H9 (cell line): ENCODE results near the gene GRIFIN. TPM values are rescaled to one million over a fixed set of nuclear protein-coding genes. Genes with fewer than 3 reads are reported as not detected.

Experiments
- DNase-seq: peaks from one replicate; pipeline ENCODE4 v3.0.0-alpha.2; 2017
- H2AFZ ChIP-seq: one replicate; pipeline ENCODE4 v1.6.1; 2013; ENCODE audit warnings: mild to moderate bottlenecking, low read length, control low read depth, moderate library complexity
- H2AK5ac ChIP-seq: 2 replicates; pipeline ENCODE4 v1.6.1; 2013; ENCODE audit warnings: low read length, control low read depth, mixed read lengths; ENCODE audit not compliant: insufficient read length
- H2BK120ac ChIP-seq: one replicate; pipeline ENCODE4 v1.6.1; 2013; ENCODE audit warnings: low read depth, mild to moderate bottlenecking, low read length, control low read depth, inconsistent platforms; ENCODE audit not compliant: poor library complexity, severe bottlenecking
- H2BK12ac ChIP-seq: 2 replicates; pipeline ENCODE4 v1.6.1; 2013; ENCODE audit warnings: low read length, control low read depth, mixed read lengths, low read depth; ENCODE audit not compliant: insufficient read length
- H2BK15ac ChIP-seq: 2 replicates; pipeline ENCODE4 v1.6.1; 2013; ENCODE audit warnings: low read depth, low read length, control low read depth
- H2BK20ac ChIP-seq: one replicate; pipeline ENCODE4 v1.6.1; 2013; ENCODE audit warnings: low read depth, mild to moderate bottlenecking, low read length, control low read depth, inconsistent platforms; ENCODE audit not compliant: poor library complexity, severe bottlenecking
- H2BK5ac ChIP-seq: 2 replicates; pipeline ENCODE4 v1.6.1; 2013; ENCODE audit warnings: low read length, control low read depth, mixed read lengths; ENCODE audit not compliant: insufficient read length
- H3K14ac ChIP-seq: 2 replicates; pipeline ENCODE4 v1.6.1; 2013; ENCODE audit warnings: low read length, control low read depth; ENCODE audit not compliant: insufficient read depth
- H3K18ac ChIP-seq: 2 replicates; pipeline ENCODE4 v1.6.1; 2013; ENCODE audit warnings: low read depth, mild to moderate bottlenecking, mixed read lengths, low read length, control low read depth; ENCODE audit not compliant: insufficient read length
- H3K23ac ChIP-seq: 2 replicates; pipeline ENCODE4 v1.6.1; 2013; ENCODE audit warnings: low read length, control low read depth, mixed read lengths, low read depth; ENCODE audit not compliant: insufficient read length
- H3K23me2 ChIP-seq: 2 replicates; pipeline ENCODE4 v1.6.1; 2013; ENCODE audit warnings: low read depth, mild to moderate bottlenecking, mixed read lengths, low read length, control low read depth; ENCODE audit not compliant: insufficient read length, poor library complexity, severe bottlenecking
- H3K27ac ChIP-seq: 2 replicates; pipeline ENCODE4 v1.5.1; 2013; ENCODE audit warnings: low read length, control low read depth, mixed read lengths, low read depth; ENCODE audit not compliant: insufficient read length
- H3K27me3 ChIP-seq: 2 replicates; pipeline ENCODE4 v1.6.1; 2013; ENCODE audit warnings: low read length, control low read depth, inconsistent platforms; ENCODE audit not compliant: insufficient read depth
- H3K4ac ChIP-seq: 2 replicates; pipeline ENCODE4 v1.6.1; 2013; ENCODE audit warnings: low read depth, mild to moderate bottlenecking, control low read depth, inconsistent platforms, low read length, moderate library complexity
- H3K4me1 ChIP-seq: 2 replicates; pipeline ENCODE4 v1.6.1; 2013; ENCODE audit warnings: low read length, control low read depth, inconsistent platforms; ENCODE audit not compliant: insufficient read depth
- H3K4me2 ChIP-seq: 2 replicates; pipeline ENCODE4 v1.6.1; 2013; ENCODE audit warnings: low read length, control low read depth, mixed read lengths; ENCODE audit not compliant: insufficient read length, insufficient read depth
- H3K56ac ChIP-seq: 2 replicates; pipeline ENCODE4 v1.6.1; 2013; ENCODE audit warnings: low read depth, mild to moderate bottlenecking, mixed read lengths, low read length, control low read depth; ENCODE audit not compliant: insufficient read length
- H3K79me1 ChIP-seq: 2 replicates; pipeline ENCODE4 v1.6.1; 2013; ENCODE audit warnings: low read depth, mild to moderate bottlenecking, moderate library complexity, low read length, control low read depth, inconsistent platforms; ENCODE audit not compliant: insufficient read depth, poor library complexity, severe bottlenecking
- H3K79me2 ChIP-seq: 2 replicates; pipeline ENCODE4 v1.6.1; 2013; ENCODE audit warnings: low read length, control low read depth, inconsistent platforms; ENCODE audit not compliant: insufficient read depth
- H3K9ac ChIP-seq: 2 replicates; pipeline ENCODE4 v1.6.1; 2013; ENCODE audit warnings: low read length, control low read depth, mixed read lengths; ENCODE audit not compliant: insufficient read length; ENCODE audit errors: extremely low read depth
- H3K9me3 ChIP-seq: one replicate; pipeline ENCODE4 v1.6.1; 2013; ENCODE audit warnings: low read depth, low read length, inconsistent platforms; ENCODE audit not compliant: control insufficient read depth
- H3T11ph ChIP-seq: one replicate; pipeline ENCODE4 v1.6.1; 2013; ENCODE audit warnings: mild to moderate bottlenecking, low read length, control low read depth, inconsistent platforms
- H4K20me1 ChIP-seq: one replicate; pipeline ENCODE4 v1.6.1; 2013; ENCODE audit not compliant: control insufficient read depth, insufficient read length, insufficient read depth
- H4K5ac ChIP-seq: 2 replicates; pipeline ENCODE4 v1.6.1; 2013; ENCODE audit warnings: low read depth, mild to moderate bottlenecking, mixed read lengths, low read length, control low read depth; ENCODE audit not compliant: insufficient read length
- H4K8ac ChIP-seq: replicated peaks from 2 replicates; pipeline ENCODE4 v1.6.1; 2013; ENCODE audit warnings: low read length, control low read depth, mixed read lengths, low read depth; ENCODE audit not compliant: insufficient read length
- H4K91ac ChIP-seq: 2 replicates; pipeline ENCODE4 v1.6.1; 2013; ENCODE audit warnings: low read depth, mild to moderate bottlenecking, moderate library complexity, mixed read lengths, low read length, control low read depth; ENCODE audit not compliant: insufficient read length
- H3K27ac Mint-ChIP-seq, 3 experiments: 2 replicates in 2 of 3; 3 replicates in 1 of 3; pipeline ENCODE4 v1.8.0; 2020 to 2021; ENCODE audit warnings: mixed read lengths in 3 of 3, mild to moderate bottlenecking in 1 of 3, moderate library complexity in 1 of 3
- H3K27me3 Mint-ChIP-seq: 2 replicates; pipeline ENCODE4 v1.8.0; 2021; ENCODE audit warnings: low read depth, mild to moderate bottlenecking, moderate library complexity, mixed read lengths
- H3K36me3 Mint-ChIP-seq, 3 experiments: 2 replicates in 2 of 3; 3 replicates in 1 of 3; pipeline ENCODE4 v1.8.0; 2020 to 2021; ENCODE audit warnings: low read depth in 3 of 3, mixed read lengths in 3 of 3; ENCODE audit not compliant: insufficient read depth in 1 of 3
- H3K4me1 Mint-ChIP-seq, 2 experiments: 2 replicates each; pipeline ENCODE4 v1.8.0; 2020; ENCODE audit warnings: mixed read lengths in 2 of 2
- H3K4me3 Mint-ChIP-seq, 2 experiments: 2 replicates in 1 of 2; 3 replicates in 1 of 2; pipeline ENCODE4 v1.8.0; 2020 to 2021; ENCODE audit warnings: mild to moderate bottlenecking in 2 of 2, mixed read lengths in 2 of 2, moderate library complexity in 1 of 2
- H3K9me3 Mint-ChIP-seq, 2 experiments: 2 replicates in 1 of 2; 3 replicates in 1 of 2; pipeline ENCODE4 v1.8.0; 2020; ENCODE audit warnings: mild to moderate bottlenecking in 2 of 2, mixed read lengths in 2 of 2, moderate library complexity in 1 of 2
- WGBS: extraction: QIAGEN DNeasy Blood & Tissue Kit; methylation state at CpG from one replicate; pipeline ENCODE4 v1.1.7; 2013; ENCODE audit warnings: missing lambda C conversion rate, low lambda C conversion rate, mixed read lengths; ENCODE audit not compliant: insufficient read length; ENCODE audit errors: extremely low coverage; 5-methylcytosine and 5-hydroxymethylcytosine counted together
- total RNA-seq: library from RNA; stranded (reverse); gene quantifications from 2 replicates; pipeline ENCODE4 v1.2.1, GENCODE V29; 2021
- TF ChIP-seq, protein P1 (sequence below): fragments of 200-600 bp; sonication (generic); conservative IDR thresholded peaks from 3 replicates; pipeline ENCODE4 v1.8.0; 2021; ENCODE audit warnings: antibody characterized with exemption, mild to moderate bottlenecking

The GRIFIN gene
- total RNA-seq, 1 experiment from 2014 or later, result not detected

DNA sequence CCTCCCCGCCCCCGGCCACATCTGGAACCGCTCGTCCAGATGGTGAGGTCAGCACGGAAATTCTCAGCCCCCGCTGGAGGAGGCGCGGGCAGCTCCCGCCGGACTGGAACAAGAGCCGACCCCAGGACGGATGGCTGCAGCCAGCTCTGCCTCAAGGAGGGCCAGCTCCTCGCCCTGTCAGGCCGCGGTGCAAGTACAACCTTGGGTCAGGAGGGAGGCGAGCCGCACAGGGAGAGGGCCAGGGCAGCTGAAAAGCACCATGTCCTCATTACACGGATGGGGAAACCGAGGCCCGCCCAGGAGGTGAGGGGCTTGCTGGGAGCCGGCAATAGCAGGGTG is 3.8 kb upstream of the GRIFIN start:
- Histone ChIP-seq H3K14ac (no peak overlapping the region), H3T11ph (no peak overlapping the region), H2AK5ac (no peak overlapping the region), H4K91ac (no peak overlapping the region), H3K79me2 (no peaks in the 10 kb centered on the region), H2BK5ac (no peak overlapping the region), H4K8ac (no peak overlapping the region), H3K23ac (no peak overlapping the region), H3K23me2 (no peaks in the 10 kb centered on the region), H3K56ac (no peak overlapping the region), H3K4ac (no peak overlapping the region), H3K18ac (no peak overlapping the region), H2BK20ac (no peak overlapping the region), H2BK12ac (no peak overlapping the region), H3K4me1 (no peaks in the 10 kb centered on the region), H2BK120ac (no peak overlapping the region), H3K4me2 (no peak overlapping the region), H3K27me3 (no peaks in the 10 kb centered on the region), H3K27ac (no peak overlapping the region), H2AFZ (no peak overlapping the region), H4K20me1 (no peaks in the 10 kb centered on the region), H3K9me3 (no peaks in the 10 kb centered on the region), H2BK15ac (no peak overlapping the region), H3K9ac (no peak overlapping the region), H3K79me1 (no peaks in the 10 kb centered on the region), H4K5ac (no peak overlapping the region)
- H3K36me3 Mint-ChIP-seq, result no peaks in the 10 kb centered on the region
- H3K27me3 Mint-ChIP-seq, result peaks cover 9% of the 10 kb centered on the region
- H3K4me3 Mint-ChIP-seq, result no peak overlapping the region
- peaks cover 7 to 13% of the 10 kb centered on the region in 2 experiments for H3K4me1 Mint-ChIP-seq
- TF ChIP-seq, protein P1, sequence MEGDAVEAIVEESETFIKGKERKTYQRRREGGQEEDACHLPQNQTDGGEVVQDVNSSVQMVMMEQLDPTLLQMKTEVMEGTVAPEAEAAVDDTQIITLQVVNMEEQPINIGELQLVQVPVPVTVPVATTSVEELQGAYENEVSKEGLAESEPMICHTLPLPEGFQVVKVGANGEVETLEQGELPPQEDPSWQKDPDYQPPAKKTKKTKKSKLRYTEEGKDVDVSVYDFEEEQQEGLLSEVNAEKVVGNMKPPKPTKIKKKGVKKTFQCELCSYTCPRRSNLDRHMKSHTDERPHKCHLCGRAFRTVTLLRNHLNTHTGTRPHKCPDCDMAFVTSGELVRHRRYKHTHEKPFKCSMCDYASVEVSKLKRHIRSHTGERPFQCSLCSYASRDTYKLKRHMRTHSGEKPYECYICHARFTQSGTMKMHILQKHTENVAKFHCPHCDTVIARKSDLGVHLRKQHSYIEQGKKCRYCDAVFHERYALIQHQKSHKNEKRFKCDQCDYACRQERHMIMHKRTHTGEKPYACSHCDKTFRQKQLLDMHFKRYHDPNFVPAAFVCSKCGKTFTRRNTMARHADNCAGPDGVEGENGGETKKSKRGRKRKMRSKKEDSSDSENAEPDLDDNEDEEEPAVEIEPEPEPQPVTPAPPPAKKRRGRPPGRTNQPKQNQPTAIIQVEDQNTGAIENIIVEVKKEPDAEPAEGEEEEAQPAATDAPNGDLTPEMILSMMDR, result no peak
- no peak for DNase-seq
- no peak overlapping the region for H3K27ac Mint-ChIP-seq
- H3K9me3 Mint-ChIP-seq, result peaks cover 4 to 6% of the 10 kb centered on the region in 2 experiments; a peak in 4 of 5 replicates
- WGBS, result no CpG with 5 or more reads among the region's 21 CpGs
